NCI-H2196 treated with DMSO at 0.1 percent for 48 hours (cell line): Measurements from ENCODE around the gene NHLRC2.

Experiments
- DNase-seq: peaks from one replicate; lab custom pipeline; 2025; ENCODE audit not compliant: unreplicated experiment; lab: John Stamatoyannopoulos, UW

The NHLRC2 gene

DNA sequence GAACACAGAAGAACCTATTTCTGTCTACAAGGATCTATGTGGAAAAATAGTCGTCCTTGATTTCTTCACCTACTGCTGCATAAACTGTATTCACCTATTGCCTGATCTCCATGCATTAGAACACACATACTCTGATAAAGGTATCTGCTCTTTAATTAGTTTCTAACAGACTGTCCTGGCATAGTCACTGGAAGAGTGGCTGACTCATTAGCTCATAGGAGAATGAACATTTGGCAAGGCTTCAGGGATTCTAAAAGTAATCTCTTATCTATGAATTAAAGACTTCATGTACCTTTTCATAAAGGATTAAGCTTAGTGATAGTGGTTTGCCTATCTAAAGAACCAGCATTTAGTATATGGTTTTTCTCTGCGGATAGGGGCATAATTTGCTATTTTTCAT is 4.1 kb downstream of the NHLRC2 start:
- no peak for DNase-seq

DNA sequence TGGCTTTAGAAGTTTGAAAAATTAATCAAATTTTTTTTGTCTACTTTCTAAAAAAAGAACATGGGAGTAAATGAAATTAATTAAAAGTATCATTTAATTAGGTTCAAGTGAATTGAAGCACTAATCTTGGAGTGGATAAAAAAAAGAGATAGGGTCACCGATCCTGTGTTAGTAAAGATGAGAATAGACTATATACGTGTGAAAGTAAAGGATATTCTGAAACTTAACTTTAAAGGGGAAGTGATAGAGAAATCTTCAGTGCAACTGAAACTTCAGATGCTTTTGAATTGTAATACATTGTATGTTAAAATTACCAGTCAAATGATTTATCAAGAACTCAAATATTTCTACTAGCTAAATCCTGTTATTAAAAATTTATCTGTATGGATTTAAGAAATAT is 4.8 kb downstream of the NHLRC2 start:
- DNase-seq, result no peak

DNA sequence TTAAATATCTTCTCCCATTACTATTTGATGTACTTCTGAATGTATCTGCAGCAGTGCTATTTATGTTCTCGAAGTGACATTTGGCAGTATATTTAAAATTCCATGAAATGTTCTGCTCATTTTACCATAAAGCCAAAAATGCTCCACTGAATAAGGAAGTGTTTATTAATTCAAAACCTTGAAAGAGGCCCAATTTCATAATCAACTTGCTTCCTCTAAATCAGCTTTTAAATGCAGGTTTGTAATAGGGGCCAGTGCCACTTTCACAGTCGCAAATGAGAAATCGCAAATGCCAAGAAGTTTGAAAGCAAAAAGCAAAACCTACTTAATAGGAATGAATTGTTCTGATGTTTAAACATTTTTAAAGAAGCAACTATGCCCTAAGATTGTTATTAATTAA is 11.4 kb downstream of the NHLRC2 start:
- DNase-seq, result no peak

DNA sequence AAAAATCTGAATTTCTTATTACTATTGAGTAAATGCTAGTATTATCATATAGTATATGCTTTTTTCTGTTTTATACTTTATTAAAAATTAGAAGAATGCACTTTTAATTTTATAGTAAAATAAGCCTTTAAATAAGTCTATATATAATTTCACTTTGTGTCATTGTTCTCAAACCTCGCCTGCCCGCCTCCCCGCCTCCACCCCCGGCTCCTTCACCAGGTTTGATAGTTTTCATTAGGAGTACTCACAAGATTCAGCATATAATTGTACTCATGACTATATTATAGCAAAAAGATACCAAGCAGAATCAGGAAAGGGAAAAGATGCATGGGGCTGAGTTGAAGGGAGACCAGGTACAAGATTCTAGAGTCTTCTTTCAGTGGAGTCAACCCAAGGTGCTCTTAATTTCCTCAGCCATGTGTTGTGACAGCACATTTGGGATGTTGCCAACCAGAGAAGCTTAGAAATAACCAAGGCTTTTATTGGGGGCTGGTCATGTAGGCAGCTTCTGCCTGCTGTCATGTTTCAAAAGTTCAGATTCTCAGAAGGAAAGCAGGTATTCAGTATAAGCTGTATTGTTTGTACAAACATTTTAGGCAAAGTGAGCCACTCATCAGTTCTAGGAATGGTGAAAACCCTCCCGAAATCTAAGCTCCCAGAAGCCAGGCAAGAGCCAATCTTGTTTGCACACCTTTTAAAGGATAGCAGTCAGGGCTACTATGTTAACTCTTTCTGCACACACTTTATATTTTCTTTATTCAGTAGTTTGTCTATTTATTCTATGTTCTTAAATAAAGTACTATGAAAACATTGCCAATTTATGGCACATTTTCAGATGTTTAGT is 12.3 kb downstream of the NHLRC2 start:
- no peak for DNase-seq

DNA sequence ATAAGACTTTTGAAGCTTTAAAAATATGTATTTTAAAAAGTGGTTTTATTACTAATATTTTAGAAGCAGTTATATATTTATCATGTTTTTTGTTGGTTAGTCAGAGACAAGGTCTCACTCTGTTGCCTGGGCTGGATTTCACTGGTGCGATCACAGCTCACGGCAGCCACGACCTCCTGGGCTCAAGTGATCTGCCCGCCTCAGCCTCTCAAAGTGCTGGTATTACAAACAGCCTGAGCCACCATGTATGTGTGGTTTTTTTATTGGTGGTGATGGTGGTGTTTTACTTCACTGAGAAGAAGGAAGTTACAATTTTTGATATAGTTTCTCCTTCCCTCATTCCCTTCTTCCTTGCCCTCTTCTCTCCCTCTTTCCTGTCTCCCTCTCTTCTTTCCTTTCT is 13.4 kb downstream of the NHLRC2 start:
- DNase-seq, result no peak

DNA sequence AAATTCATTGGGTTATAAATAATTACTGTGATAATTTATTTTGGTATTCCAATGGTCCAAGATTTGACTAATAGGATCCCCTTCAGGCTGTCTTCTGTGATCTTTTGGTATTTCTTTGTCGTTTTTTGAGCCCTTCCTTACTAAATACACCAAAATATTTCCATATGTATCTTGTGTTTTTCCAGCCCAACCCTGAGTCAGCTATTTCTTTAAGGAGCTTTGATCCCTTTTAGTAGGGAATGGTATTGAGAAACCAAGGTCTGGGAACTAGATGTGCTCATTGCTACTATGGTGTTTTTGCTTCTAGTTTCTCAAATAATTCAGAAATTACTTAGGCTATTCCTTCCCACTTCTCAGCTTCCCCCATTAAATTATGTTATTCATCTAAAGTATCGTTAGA is 15.3 kb downstream of the NHLRC2 start:
- DNase-seq, result no peak

DNA sequence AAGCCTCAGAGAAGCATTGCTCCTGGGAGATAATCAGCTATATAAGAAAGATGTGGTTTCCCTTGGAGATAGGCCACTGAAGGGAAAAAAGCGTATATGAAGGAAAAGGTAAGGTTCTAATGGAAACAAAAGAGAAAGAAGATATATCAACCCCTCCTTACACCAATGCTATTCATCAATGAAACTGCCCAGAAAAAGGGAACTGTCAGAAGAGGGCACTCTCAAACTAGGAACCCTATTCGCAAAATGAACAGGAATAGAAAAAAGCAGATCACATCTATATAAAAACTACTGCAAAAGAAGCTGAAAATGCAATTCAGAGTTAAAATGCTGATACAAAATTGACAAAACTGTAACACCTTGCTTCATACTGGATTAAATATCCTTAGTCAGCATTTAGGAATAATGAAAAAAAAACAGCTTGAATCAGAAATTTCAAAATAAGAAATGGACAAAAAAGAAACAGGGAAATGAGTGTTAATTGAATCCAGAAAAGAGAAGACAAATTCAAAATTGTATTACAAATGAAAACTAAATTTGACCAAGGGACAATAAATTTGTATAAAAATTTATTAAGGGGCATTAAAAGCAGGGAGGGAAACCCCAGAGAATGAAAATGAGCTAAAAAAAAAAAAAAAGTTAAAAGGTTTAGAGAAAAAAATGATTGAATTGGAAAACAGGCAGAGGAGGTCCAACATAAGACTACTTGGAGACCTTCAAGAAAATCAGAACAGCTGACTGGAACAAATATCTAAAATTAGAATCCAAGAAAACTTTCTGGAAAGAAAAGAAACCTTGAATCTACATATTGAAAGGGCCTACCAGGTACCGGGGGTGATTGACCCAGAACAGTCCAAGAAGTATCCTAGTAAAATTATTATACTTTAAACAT is 17.9 kb downstream of the NHLRC2 start:
- DNase-seq, result no peak

DNA sequence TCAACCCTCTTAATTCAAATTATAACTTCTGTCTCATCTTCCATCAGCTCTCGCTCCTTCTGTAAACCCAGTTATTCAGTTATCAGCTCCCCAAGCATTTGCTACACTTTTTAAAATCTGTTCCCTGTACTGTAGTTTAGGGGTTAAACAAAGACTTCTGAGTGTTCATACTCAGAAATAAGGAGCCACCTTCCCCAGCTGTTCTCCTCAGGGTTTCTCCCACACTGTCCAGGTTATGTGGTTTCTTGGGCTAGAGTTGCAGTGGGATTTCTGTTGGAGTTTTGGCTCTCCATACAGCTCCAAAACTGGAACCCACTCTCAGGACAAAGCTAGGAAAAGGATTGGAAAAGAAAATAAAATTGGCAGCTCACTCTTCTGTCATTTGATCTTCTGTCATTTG is 20.8 kb downstream of the NHLRC2 start:
- no peak for DNase-seq

DNA sequence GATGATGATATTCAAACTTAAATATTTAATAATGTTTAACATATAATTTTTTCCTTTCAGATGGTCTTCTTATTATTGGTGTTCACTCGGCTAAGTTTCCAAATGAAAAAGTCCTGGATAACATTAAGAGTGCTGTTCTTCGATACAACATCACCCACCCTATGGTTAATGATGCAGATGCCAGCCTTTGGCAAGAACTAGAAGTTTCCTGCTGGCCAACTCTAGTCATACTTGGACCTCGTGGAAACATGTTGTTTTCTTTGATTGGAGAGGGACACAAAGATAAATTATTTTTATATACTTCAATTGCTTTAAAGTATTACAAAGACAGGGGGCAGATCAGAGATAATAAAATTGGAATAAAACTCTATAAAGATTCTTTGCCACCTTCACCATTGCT is 22.0 kb downstream of the NHLRC2 start:
- no peak for DNase-seq

DNA sequence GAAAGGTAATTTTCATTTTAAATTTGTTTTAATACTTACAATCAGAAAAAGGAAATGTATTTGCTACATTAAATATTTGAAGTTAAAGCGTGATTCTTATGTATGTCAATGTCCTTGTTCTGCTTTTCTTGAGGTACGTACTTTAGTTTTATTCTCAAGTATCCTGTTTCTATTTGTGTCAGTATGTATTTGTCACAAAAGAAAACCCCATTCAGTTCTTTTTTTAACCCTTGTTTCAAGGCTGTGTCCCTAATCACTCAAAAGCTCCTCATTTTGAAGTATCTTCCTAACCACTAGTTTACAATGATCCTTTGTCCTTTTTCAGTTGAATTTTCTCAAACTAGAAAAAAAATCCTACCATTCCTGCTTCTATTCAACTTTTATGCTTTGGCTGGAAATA is 25.2 kb downstream of the NHLRC2 start:
- DNase-seq, result no peak

DNA sequence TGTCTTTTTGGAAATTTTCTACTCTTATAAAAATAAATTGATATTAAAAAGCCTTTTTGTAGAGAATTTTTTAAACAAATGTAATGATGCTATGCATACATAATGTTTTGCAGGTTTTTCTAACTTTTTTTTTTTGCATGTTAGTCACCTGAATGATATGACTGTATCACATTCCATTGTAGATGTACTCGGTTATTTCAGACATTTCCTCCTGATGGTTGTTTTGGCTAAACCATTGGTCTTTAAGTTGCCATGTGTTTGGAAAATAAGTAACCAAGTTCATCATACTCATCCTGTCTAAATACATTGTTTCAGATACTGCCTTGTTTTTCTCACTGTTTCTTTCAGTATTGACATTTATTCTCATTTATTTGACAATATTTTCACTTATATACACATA is 25.8 kb downstream of the NHLRC2 start:
- no peak for DNase-seq

DNA sequence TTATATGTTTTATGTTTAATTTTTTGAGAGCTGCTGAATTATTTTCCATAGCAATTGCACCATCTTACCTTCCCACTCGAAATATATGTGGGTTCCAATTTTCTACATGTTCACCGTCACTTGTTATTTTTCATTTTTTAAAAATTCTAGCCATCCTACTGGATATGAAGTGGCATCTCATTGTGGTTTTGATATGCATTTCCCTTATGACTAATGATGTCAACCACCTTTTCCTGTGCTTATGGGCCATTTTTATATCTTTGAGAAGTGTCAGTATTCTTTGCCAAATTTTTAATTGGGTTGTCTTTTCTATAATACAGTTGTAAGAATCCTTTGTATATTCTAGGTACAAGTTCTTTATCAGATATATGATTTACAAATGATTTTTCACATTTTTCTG is 27.8 kb downstream of the NHLRC2 start:
- DNase-seq, result no peak

DNA sequence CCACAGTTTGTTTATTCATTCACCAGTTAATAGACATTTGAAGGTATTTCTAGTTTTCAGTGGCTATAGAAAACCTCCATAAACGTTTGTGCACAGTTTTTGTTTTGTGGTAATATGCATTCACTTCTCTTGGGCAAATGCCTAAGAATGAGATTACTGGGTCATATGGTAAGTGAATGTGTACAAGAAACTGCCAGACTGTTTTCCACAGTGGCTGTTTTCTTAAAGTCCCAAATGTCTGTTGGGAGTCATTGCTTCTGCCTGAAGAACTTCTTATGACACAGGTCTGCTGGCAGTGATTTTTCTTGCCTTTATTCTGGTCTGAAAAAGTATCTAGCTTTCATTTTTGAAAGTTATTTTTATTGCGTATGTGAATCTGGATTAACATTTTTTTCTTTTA is 35.5 kb downstream of the NHLRC2 start:
- no peak for DNase-seq

DNA sequence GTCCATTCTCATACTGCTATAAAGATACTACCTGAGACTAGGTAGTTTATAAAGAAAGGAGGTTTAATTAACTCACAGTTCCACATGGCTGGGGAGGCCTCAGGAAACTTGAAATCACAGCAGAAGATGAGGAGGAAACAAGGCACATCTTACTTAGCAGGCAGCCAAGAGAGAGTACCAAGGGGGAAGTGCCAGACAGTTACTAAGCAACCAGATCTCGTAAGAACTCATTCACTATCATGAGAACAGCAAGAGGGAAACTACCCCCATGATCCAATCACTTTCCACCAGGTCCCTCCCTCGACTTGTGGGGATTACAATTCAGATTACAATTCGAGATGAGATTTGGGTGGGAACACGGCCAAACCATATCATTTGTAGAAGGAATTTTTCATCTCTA is 36.3 kb downstream of the NHLRC2 start:
- no peak for DNase-seq

DNA sequence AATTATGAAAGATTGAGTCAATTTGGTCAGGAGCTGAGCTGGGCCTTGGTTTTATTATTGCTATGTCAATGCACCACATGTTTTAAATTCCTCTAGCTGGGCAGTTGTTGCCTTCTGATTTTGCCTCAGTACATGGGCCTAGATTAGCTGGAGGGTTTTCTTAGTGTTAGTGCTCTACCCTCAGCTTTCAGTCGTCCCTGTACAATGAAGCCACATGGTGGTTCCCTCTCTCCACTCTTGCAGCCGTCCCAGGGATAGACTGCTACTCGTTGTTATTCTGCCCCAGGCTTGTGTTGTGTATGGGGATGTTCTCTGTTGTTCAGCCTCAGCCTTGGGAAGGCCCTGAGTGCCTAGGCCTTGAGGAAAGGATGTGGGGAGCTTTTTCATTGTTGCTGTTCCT is 37.0 kb downstream of the NHLRC2 start:
- no peak for DNase-seq

DNA sequence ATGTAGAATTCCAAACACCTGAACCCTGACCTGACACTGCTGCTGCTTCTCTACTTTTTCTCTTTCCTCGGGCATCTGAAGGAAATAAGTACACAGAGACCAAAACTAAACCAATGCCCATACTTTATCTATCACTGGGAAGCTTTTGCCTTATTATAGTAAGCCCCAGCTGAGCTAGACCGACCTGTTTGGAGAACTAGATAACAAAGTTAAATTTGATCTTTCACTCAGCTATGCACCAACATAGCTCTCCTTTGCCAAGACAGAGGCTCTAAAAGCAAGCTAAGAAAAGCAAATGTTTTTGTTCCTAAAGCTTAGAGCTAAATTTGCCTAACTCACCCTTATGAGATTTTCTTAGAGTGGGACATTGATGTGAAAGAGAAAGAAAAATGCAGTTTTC is 39.1 kb downstream of the NHLRC2 start:
- no peak for DNase-seq

DNA sequence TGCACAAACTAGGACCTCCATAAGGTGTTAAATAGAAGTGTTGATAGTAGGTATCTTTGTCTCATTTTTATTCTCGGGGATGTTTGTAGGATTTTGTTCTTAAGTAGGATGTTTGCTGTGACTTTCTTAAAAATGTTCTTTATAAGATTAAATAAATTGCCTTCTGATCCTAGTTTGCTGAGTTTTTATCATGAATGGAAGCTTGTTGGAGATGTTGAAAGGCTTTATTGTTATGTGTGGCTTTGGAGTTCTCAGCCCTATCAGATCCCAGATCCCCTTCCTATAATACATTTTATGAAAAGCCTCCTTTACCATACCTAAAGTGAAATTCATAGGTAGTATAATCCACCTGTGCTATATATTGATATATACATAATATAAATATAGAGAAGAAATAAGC is 40.1 kb downstream of the NHLRC2 start:
- no peak for DNase-seq

DNA sequence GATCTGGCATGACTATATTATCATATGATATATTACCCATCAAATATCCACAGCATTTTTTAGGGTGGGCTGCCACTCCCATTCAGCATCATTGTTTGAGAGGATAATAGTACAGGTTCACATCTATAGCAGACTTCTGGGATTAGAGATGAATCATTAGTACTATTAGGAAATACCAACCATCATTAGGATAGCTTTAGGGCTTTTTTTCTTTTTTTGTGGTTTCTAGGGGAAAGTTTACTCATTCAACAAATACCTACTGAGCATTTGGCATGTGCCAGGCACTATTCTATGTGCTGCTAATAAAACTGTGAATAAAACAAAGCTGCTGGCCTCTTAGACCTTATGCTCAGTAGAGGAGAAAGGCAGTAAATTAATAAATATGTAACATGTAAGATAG is 40.6 kb downstream of the NHLRC2 start:
- DNase-seq, result no peak

DNA sequence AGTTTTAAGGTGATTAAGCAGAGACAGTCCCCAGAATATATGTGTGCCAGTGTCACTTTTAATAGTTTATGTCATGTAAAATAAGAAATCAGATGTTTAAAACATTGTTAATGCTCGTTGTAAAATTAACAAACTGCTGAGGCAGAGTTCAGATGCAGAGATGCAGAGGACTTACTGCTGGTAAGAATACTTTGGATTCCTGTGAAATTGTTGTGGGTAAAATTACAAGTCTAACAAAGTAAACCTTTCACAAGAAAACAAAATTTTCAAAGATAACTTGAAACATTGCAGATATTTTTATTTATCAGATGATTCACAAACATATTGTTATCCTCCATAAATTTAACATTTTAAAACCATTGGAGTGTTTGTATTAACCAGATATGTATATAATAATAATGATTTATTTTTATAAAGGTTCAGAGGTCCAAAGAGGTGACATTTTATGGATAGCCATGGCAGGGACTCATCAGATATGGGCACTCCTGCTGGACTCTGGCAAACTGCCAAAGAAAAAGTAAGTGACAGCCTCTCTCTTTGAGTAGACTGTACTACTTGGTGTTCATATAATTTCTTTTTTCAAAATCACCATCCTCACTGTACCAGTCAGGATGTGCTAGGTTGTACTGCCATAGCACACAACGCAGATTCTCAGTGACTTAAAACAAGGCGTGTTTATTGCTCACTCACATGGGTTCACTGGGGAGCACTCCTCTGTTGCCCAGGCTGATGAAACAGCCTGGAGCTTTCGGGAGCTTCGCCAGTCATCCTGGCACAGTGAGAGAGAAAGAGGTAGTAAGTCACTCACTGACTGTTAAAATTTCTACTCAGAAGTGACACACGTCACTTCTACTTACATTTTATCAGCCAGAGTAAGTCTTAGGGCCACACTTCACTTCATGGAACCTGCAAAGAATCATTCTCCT is 43.5 kb downstream of the NHLRC2 start:
- DNase-seq, result no peak

DNA sequence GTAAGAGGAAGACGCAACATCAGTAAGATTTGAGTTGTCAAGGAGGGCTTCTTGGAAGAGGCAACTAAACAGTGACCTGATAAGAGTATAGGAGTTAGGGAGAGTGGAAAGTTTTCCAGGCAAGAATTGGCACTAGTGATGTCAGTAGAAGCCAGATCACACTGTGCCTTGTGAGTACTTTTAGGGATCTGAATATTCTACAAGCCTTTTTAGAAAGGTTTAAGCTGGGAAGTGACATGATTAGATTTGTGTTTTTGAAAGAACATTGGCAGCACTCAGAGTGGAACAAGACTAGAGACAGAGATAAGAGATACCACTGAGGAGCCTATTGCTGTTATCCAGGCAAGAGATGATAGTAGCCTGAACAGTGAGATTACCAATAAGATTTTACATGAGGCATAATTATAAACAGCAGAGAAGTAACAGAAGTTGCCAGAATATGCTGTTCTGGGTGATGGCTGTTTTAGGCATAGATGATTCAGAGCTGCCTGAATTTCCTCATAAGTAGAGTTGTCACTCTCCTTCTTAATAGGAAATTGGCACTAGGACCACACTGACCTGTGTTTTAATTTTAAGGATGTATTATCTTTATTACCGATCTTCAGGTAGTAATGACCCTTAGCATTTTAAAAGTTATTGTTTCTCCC is 45.6 kb downstream of the NHLRC2 start:
- no peak for DNase-seq

DNA sequence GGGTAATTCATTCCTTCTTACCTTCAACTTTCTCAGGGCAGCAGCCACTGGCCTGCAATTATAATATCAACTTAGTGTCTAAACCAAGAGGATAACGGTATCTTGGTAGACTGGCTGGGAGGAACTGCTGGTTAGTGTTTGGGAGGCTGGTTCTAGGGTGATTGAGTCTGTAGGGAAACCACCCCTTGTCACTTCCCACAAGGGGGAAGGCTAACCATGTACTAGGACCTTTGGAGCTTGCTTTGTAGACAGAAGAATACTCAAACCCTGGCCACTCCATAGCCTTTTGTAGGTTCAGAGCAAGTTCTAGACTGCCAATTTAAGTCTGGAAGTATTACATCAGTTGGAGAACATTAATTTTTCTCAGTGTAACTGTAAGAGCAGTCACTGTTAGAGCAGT is 51.3 kb downstream of the NHLRC2 start:
- no peak for DNase-seq
